GM18867 (cell line): Measurements from ENCODE around the gene C10orf71.

Experiments used
- ATAC-seq: cut with Tn5 transposase; IDR thresholded peaks from one replicate; pipeline ENCODE4 v1.9.1; 2021; ENCODE audit warnings: mild to moderate bottlenecking, moderate library complexity; ENCODE audit not compliant: unreplicated experiment

Gene C10orf71

GRCh38 chr10:49359349-49360270, 60.6 kb downstream of the C10orf71 start:
- ATAC-seq = no peak

GRCh38 chr10:49360271-49361177, 61.6 kb downstream of the C10orf71 start:
- ATAC-seq = no peak

GRCh38 chr10:49361178-49361554, 62.2 kb downstream of the C10orf71 start:
- ATAC-seq = no peak

GRCh38 chr10:49361735-49362568, 63.0 kb downstream of the C10orf71 start:
- ATAC-seq = no peak

- peak; percentile 94 for ATAC-seq
Observed at GRCh38 chr10:49362596-49363260, 63.8 kb downstream of the C10orf71 start.

GRCh38 chr10:49363309-49364031, 64.5 kb downstream of the C10orf71 start:
- ATAC-seq = no peak

GRCh38 chr10:49364051-49364450, 65.1 kb downstream of the C10orf71 start:
- no peak for ATAC-seq

- ATAC-seq = no peak
Observed at GRCh38 chr10:49364747-49365146, 65.8 kb downstream of the C10orf71 start.

GRCh38 chr10:49365275-49365674, 66.3 kb downstream of the C10orf71 start:
- ATAC-seq = no peak

- no peak for ATAC-seq
Observed at GRCh38 chr10:49365675-49366415, 66.9 kb downstream of the C10orf71 start.

- no peak for ATAC-seq
Observed at GRCh38 chr10:49366460-49366859, 67.5 kb downstream of the C10orf71 start.

GRCh38 chr10:49367600-49367999, 68.6 kb downstream of the C10orf71 start:
- ATAC-seq = no peak

GRCh38 chr10:49368256-49368655, 69.3 kb downstream of the C10orf71 start:
- ATAC-seq = no peak

- no peak for ATAC-seq
Observed at GRCh38 chr10:49369216-49370162, 70.5 kb downstream of the C10orf71 start.

- no peak for ATAC-seq
Observed at GRCh38 chr10:49370326-49371100, 71.5 kb downstream of the C10orf71 start.

GRCh38 chr10:49371967-49372366, 73.0 kb downstream of the C10orf71 start:
- ATAC-seq = no peak

GRCh38 chr10:49373361-49373760, 74.4 kb downstream of the C10orf71 start:
- no peak for ATAC-seq
